Left renal pelvis (tissue), 4 donors: Measurements from ENCODE around the gene CTU2. TPM values are rescaled to one million over a fixed set of nuclear protein-coding genes. Genes with fewer than 3 reads are reported as not detected.

Source experiments
- DNase-seq, 4 donors: peaks; one replicate each; pipeline ENCODE4 v3.0.0-alpha.2; 2013; ENCODE audit warnings: low read depth in 4 of 4, low spot score in 3 of 4
- polyA plus RNA-seq, 4 donors: library from polyadenylated mRNA; unstranded; fragments of 120-200 nt; gene quantifications; one replicate each; pipeline ENCODE4 v1.2.1, GENCODE V29; 2013; ENCODE audit not compliant: insufficient read length in 4 of 4

The CTU2 gene
- polyA plus RNA-seq, 4 donors = 10.5 to 17.0 (median 11.6) TPM

GRCh38 chr16:88713054-88713453, 6.8 kb downstream of the CTU2 start:
- DNase-seq = no peak

- DNase-seq = no peak
These were observed 7.5 kb downstream of the CTU2 start for GRCh38 chr16:88713568-88714419.

- no peak for DNase-seq
These were observed 8.4 kb downstream of the CTU2 start for GRCh38 chr16:88714420-88715302.

DNA sequence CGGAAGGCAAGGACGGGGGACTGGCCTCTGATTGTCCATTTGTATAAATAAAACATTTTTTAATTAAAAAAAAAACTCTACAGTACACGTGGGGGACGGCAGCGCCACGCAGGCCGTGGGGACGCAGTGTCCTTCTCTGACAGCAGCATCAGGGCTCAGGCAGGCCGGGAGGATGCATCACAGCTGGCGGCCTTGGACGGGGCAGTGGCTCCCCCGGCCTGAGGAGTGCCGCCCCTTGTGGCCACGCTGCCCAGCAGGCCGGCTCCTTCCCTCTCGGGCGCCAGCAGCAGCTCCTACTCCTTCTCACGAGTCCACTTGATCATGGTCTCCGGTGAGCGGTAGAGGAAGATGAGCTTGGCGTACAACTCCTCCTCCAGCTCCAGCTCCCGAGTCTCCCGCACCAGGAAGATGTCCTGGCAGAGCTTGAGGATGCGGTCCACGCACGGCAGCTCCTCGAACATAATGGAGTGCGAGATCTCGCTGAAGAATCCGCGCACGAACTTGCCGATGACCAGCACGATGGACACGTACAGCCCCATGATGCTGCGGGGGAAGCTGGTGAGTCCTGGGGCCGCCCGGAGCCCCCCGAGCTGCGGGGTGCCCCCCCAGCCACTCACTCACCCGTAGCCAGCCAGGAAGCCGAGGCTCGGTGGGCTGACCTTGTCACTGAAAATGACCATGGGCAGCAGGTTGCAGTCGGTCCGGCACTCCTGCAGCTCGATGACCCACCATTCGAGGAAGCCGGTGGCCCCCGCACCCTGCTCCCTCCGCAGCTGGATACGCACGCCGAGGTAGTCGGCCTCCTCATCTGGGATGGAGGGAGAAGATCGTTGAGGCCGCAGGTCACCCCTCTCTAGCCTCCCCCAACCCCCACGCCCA, 9.2 kb downstream of the CTU2 start:
- DNase-seq = no peak

- no peak for DNase-seq
These were observed 9.9 kb downstream of the CTU2 start for GRCh38 chr16:88716201-88716600.

DNA sequence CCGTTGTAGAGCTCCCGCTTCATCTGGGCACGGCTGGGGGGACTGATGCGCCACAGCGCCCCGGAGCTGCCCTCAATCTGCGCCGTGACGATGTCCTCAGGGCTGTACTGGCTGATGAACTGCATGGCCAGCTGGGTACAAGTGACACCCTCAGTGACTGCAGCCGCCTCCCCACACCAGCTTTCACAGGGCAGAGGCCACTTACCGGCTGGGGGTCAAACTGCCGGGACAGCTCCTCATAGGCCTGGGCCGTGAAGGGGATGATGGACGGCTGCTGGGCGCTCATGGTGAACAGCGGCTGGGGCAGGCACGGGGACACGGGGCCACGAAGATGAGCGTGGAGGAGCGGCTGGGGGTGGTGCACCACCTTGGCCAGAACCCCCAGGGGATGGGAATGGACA, 10.3 kb downstream of the CTU2 start:
- DNase-seq = no peak

GRCh38 chr16:88718178-88718577, 11.9 kb downstream of the CTU2 start:
- DNase-seq = no peak

DNA sequence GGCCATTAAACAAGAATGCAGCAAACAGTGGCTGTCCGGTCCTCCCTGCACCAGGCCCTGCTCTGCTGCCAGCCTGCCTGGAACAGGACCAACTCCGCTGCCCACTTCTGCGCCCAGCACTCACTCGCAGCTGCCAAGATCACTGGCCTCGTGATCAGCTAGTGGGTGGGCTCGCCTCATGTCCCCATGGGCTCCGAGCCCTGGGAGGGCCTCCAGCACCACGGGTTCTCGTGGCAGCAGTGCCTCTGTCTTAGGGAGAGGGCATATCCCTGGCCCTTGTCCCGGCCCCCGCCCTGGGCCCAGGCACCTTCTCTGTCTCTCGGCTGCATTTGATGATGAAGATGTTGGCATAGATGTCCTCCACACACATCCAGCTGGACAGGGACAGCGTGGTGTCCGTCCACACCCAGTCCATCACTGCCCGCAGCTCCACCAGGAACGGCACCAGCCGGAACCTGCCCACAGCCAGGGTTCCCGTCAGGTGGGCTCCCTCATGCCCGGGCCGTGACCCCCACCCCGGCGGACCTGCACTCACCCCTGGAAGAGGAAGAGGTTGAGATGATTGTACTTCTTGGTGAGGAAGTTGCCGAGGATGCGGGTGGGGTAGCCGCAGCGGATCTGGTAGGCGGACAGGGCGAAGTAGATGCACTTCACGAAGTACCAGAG, 13.1 kb downstream of the CTU2 start:
- no peak for DNase-seq

- no peak for DNase-seq
These were observed 13.6 kb downstream of the CTU2 start for GRCh38 chr16:88719933-88720296.

GRCh38 chr16:88720396-88720970, 14.2 kb downstream of the CTU2 start:
- no peak for DNase-seq

DNA sequence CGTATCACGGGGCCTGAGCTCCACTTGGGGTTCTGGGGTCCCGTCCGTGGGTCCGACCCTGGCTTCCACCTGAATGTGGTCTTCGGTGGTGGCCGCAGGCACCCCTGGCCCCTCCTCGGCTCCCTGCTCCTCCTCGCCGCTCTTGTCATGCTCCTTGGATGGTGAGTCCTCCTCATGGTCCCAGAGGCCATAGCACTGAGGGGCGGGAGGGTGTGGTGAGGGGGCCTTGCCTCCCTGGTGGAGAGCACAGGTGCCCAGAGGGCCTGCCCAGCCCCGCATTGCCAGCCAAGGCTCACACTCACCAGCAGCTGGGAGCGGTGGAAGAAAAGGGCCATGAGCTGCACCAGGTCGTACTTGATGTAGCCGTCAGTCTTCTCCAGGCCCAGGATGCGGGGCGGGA, 14.9 kb downstream of the CTU2 start:
- no peak for DNase-seq

GRCh38 chr16:88721815-88722755, 15.8 kb downstream of the CTU2 start:
- DNase-seq = no peak

DNA sequence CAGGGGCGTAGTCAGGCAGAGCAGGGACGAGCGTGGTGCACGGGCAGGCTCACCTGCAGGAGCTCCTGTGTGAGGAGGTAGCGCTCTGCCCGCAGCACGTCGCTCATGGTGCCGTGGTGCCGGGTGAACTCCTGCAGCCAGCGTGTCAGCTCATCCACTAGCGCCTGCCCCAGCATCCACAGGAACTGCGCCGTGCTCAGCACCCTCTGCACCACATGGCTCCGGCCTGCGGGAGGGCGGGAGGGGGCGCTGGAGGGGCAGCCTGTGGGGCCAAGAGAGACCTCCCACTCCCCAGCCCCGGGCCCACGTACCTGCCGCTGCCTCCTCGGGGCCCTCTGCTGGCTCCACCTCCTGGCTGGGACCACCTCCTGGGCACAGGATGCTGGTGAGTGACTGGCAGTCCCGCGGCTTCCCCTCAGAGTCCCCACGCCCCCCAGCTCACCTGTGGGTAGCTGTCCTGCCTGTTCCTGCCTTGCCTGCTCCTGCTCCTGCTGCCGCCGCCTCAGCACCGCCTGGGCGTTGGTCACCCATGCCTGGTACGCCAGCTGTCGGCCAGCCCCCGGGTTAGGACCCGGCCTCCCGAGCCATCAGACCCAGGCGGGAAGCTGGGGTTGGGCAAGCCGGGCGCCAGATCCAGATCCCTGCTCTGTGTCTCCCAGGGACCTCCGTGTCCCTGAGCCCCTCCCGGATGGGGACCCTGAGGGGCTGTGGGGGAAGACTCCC, 16.6 kb downstream of the CTU2 start:
- no peak for DNase-seq

GRCh38 chr16:88723507-88723887, 17.2 kb downstream of the CTU2 start:
- no peak for DNase-seq

- DNase-seq = no peak
These were observed 17.6 kb downstream of the CTU2 start for GRCh38 chr16:88723911-88724310.

GRCh38 chr16:88724855-88725555, 18.7 kb downstream of the CTU2 start:
- DNase-seq = no peak

DNA sequence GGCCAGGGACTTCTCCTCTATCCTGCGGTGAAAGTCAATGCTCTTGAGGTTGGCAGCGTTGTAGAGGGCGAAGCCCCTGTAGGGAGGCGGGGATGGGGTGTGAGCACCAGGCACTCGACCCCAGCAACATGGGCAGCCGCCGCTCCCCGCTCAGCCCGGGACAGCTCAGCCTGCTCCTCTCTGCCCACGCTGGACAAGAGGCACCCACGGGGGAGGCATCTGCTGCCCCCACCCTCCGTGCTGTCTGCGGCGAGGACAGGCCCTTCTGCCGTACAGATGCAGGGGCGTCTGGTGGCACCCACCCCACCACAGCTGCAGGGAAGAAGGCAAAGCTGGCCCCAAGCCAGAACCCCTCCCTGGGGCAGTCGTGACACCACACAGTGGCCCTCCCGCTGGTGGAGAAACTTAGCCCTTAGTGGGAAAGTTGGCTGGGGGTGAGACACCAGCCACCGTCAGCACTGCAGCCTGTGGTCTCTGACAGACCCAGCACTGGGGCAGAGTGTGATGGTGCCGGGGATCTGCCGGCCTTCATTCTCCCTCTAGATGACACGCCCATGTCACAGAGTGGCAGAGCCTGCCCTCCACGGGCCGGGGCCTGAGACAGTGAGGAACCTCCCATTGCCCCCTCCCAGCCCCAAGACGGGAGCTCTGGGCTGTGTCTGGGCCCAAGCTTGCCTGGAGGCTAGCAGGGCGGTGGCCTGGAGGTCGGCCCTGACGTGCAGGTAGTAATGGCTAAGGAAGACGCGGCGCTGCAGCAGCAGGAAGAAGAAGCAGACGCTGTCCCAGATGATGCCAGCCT, 19.5 kb downstream of the CTU2 start:
- DNase-seq = no peak
